Ascending aorta (tissue), 2 donors: ENCODE measurements around the gene ERMP1. TPM values are rescaled to one million over a fixed set of nuclear protein-coding genes. Genes with fewer than 3 reads are reported as not detected.

Experiments
- DNase-seq, 2 donors: peaks; one replicate each; pipeline ENCODE4 v3.0.0-alpha.2; 2019; ENCODE audit warnings: low spot score in 2 of 2
- H3K27ac ChIP-seq, 2 donors: fragments of 200-600 bp; sonication (generic); one replicate each; pipeline ENCODE4 v1.5.1; 2016 to 2017; ENCODE audit warnings: mild to moderate bottlenecking in 1 of 2
- H3K27me3 ChIP-seq: fragments of 200-600 bp; sonication (generic); one replicate; pipeline ENCODE4 v1.5.1; 2017
- H3K36me3 ChIP-seq, 2 donors: fragments of 200-600 bp; sonication (generic); one replicate each; pipeline ENCODE4 v1.5.1; 2016
- H3K4me1 ChIP-seq, 2 donors: fragments of 200-600 bp; sonication (generic); one replicate each; pipeline ENCODE4 v1.5.1; 2016 to 2017; ENCODE audit warnings: mild to moderate bottlenecking in 1 of 2
- H3K4me3 ChIP-seq, 2 donors: fragments of 200-600 bp; sonication (generic); one replicate each; pipeline ENCODE4 v1.5.1; 2016 to 2017; ENCODE audit warnings: mild to moderate bottlenecking in 1 of 2
- H3K9me3 ChIP-seq, 2 donors: fragments of 200-600 bp; sonication (generic); one replicate each; pipeline ENCODE4 v1.5.1; 2016
- intact Hi-C: fragments of 100-400 bp; cut with DNase I; formaldehyde crosslinking; loops from one replicate; pipeline ENCODE4 v1.15.1; 2023
- total RNA-seq: library from RNA; depleted of rRNA; stranded (reverse); fragments of >200 nt; gene quantifications from one replicate; pipeline ENCODE4 v1.1.0, GENCODE V29; 2016
- TF ChIP-seq, protein P1 (sequence below), 3 experiments: fragments of 200-600 bp in 2 of 3; fragments of 450-650 bp in 1 of 3; sonication (generic) in 2 of 3; IDR thresholded peaks; one replicate each; pipeline ENCODE4 v1.5.1; 2016 to 2019; ENCODE audit warnings: antibody characterized with exemption in 3 of 3, mild to moderate bottlenecking in 1 of 3, moderate library complexity in 1 of 3

The ERMP1 gene
- total RNA-seq, 1 donor from 2014 or later, result 4.8 TPM

DNA sequence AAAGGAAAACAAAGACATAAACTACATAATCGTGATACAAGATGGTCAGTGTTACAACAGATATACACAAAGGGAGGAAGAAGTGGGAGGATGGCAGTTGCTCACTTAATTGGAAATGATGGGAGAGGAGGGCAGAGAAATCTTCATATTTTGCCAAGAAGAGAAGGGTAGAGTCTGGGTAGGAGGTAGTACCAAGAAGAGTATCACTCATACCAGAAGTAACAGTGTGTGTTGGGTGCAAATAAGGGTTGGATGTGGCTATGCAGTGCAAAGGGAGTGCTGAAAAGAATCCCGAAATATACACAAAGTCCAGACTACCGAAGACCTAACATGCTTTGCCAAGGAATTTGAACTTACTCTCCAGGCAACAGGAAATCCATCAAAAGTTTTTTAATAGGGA lies 41.0 kb downstream of the ERMP1 start:
- Histone ChIP-seq H3K4me3 (no peak overlapping the region), H3K27me3 (no peaks in the 10 kb centered on the region), H3K27ac (no peak overlapping the region), H3K4me1 (no peaks in the 10 kb centered on the region), H3K36me3 (peaks cover 5 to 16% of the 10 kb centered on the region in 2 donors), H3K9me3 (peaks cover 0 to 10% of the 10 kb centered on the region in 2 donors)
- DNase-seq, result no peak
- intact Hi-C loops, result no loop called here
- TF ChIP-seq, protein P1, sequence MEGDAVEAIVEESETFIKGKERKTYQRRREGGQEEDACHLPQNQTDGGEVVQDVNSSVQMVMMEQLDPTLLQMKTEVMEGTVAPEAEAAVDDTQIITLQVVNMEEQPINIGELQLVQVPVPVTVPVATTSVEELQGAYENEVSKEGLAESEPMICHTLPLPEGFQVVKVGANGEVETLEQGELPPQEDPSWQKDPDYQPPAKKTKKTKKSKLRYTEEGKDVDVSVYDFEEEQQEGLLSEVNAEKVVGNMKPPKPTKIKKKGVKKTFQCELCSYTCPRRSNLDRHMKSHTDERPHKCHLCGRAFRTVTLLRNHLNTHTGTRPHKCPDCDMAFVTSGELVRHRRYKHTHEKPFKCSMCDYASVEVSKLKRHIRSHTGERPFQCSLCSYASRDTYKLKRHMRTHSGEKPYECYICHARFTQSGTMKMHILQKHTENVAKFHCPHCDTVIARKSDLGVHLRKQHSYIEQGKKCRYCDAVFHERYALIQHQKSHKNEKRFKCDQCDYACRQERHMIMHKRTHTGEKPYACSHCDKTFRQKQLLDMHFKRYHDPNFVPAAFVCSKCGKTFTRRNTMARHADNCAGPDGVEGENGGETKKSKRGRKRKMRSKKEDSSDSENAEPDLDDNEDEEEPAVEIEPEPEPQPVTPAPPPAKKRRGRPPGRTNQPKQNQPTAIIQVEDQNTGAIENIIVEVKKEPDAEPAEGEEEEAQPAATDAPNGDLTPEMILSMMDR (IDR thresholded peaks at IDR 0.05), result no peak

DNA sequence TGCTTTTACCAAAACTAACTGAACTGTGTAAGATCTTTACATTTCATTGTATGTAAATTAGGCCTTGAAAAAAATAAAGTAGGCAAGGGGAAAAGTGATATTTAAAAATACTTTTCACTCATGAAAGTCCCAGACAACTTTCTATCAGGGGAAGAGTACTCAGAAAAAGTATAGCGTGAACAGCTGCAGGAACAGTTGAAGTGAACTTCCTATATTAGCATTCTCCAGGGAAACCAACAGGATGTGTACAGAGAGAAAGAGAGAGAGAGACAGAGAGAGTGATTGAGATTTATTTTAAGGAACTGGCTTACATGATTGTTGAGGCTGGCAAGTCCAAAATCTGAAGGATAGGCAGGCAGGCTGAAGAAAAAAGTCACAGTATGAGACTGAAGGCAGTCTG lies 42.0 kb downstream of the ERMP1 start:
- H3K4me1 ChIP-seq, result no peaks in the 10 kb centered on the region
- no peaks in the 10 kb centered on the region for H3K27me3 ChIP-seq
- H3K27ac ChIP-seq, result no peak overlapping the region
- DNase-seq, result no peak
- intact Hi-C loops, result no loop called here
- H3K9me3 ChIP-seq, result peaks cover 0 to 10% of the 10 kb centered on the region in 2 donors
- TF ChIP-seq, protein P1 (IDR thresholded peaks at IDR 0.05), result no peak
- H3K36me3 ChIP-seq, result peaks cover 15 to 21% of the 10 kb centered on the region in 2 donors
- no peak overlapping the region for H3K4me3 ChIP-seq

DNA sequence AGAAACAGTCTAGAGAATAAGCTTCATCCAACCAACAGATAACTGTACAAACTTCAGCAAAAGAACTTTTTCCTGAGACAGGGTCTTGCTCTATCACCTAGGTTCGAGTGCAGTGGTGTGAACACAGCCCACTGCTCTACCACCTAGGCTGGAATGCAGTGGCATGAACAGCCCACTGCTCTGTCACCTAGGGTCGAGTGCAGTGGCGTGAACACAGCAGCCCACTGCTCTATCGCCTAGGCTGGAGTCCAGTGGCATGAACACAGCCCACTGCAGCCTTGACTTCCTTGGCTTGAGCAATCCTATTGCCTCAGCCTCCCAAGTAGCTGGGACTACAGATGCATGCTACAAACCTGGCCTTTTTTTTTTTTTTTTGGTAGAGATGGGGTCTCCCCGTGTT lies 43.4 kb downstream of the ERMP1 start:
- H3K4me3 ChIP-seq, result no peak overlapping the region
- intact Hi-C loops, result no loop called here
- peaks cover 0 to 17% of the 10 kb centered on the region in 2 donors for H3K9me3 ChIP-seq
- H3K36me3 ChIP-seq, result peaks cover 17 to 33% of the 10 kb centered on the region in 2 donors
- no peak for DNase-seq
- TF ChIP-seq, protein P1 (IDR thresholded peaks at IDR 0.05), result no peak
- H3K27ac ChIP-seq, result no peak overlapping the region
- no peaks in the 10 kb centered on the region for H3K27me3 ChIP-seq
- H3K4me1 ChIP-seq, result no peaks in the 10 kb centered on the region

DNA sequence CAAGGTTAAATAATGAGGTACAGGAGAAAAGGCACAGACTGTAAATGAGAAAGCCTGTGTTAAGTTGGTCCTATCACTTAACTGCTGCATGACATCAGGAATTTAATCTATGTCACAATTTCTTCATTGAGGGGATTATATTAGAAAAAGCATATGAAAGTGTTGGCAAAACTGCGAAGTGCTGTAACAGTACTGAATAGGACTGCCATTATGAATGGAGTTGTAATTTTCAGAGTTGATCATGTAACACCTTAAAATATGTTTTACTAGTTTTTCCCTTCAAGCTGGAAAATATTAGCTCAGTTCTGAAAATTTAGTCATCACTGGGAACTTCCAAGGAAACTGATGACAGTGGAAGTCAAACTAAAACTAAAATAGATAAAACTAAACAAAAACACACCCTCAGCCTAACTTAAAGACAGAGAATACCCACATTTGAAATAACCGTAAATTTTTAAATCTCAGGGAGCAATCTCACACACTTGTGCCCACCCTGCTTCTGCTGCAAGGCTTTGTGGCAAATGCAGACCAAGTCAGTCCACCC lies 45.1 kb downstream of the ERMP1 start:
- TF ChIP-seq, protein P1 (IDR thresholded peaks at IDR 0.05), result no peak
- H3K4me3 ChIP-seq, result no peak overlapping the region
- H3K9me3 ChIP-seq, result peaks cover 6 to 31% of the 10 kb centered on the region in 2 donors
- no peak overlapping the region for H3K27ac ChIP-seq
- H3K27me3 ChIP-seq, result no peaks in the 10 kb centered on the region
- no peak for DNase-seq
- H3K36me3 ChIP-seq, result peaks cover 17 to 50% of the 10 kb centered on the region in 2 donors
- no peaks in the 10 kb centered on the region for H3K4me1 ChIP-seq
- intact Hi-C loops, result no loop called here

DNA sequence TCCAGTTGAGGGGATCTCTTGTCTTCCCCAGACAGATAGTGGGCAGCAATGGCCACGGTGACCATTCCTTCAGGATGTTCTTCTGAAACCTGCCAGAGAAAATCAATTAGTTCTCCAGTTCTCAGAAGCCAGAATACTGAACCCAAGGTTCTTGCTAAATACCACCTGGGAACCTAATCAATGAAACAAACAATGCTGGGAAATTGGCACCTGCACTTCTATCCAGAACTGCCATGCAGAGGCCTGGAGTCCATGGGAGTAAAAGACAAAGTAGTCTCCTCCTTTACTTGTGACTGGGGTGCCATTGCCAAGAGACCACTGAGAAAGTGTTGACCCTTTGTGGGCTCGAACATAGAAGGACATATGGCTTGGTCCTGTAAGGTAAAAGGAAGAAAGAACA lies 45.7 kb downstream of the ERMP1 start:
- TF ChIP-seq, protein P1 (IDR thresholded peaks at IDR 0.05), result no peak
- H3K36me3 ChIP-seq, result peaks cover 17 to 56% of the 10 kb centered on the region in 2 donors
- H3K27ac ChIP-seq, result no peak overlapping the region

More for the DNA sequence above, 45.7 kb downstream of the ERMP1 start:
- no peak for DNase-seq
- Histone ChIP-seq H3K4me1 (no peaks in the 10 kb centered on the region), H3K4me3 (no peak overlapping the region), H3K27me3 (no peaks in the 10 kb centered on the region), H3K9me3 (peaks cover 11 to 37% of the 10 kb centered on the region in 2 donors)
- intact Hi-C loops, result no loop called here
